GM18873 (cell line): ENCODE data around the gene MOB3A.
"Not testable (repeated sequence)": the region's sequence is repeated elsewhere in the genome, so short reads cannot be mapped to it uniquely, and the experiment has no call there.

Experiments
- ATAC-seq: cut with Tn5 transposase; IDR thresholded peaks from one replicate; pipeline ENCODE4 v1.9.1; 2021; ENCODE audit warnings: mild to moderate bottlenecking, moderate library complexity, moderate number of reproducible peaks; ENCODE audit not compliant: unreplicated experiment, low FRiP score

MOB3A gene

DNA sequence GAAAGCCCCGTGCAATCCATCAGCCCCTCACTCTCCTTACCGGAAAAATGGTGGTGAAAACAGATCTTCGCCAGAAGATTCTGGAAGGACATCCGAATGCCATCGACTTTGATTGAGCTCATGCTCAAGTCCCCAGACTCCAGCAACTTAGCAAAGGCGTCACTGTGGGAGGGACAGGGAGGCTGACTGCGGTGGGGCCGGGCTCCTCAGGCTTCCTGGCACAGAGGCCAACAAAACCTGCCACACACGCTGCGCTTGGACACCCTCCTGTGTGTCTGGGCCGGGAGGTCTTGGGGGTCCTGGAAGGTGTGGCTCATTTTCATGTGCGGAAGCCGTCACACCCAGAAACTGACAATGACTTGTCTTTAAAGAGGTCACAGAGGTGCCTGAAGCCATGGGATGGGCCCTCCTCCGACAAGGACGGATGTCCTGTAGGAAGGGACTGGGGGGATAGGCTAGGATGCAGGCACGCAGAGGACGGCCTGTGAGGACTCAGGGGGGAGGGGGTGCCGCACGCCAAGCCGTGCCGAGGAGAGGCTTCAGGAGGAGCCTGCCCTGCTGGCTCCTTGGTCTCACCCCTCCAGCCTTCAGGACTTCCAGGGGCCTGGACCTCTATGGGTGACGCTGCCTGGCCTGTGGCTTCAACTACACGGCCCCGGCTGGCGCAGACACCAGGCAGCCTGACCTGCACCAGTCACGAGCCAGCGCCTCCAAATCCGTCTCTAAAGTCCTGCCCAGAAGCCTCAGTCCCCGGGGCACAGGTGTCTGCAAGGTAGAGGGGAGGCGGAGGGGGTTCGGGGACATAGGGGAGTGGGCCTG, 13.1 kb upstream of the MOB3A start:
- no peak for ATAC-seq

- ATAC-seq: no peak
These were observed 12.3 kb upstream of the MOB3A start for GRCh38 chr19:2108251-2109016.

GRCh38 chr19:2103045-2103707, 7.0 kb upstream of the MOB3A start:
- no peak for ATAC-seq

DNA sequence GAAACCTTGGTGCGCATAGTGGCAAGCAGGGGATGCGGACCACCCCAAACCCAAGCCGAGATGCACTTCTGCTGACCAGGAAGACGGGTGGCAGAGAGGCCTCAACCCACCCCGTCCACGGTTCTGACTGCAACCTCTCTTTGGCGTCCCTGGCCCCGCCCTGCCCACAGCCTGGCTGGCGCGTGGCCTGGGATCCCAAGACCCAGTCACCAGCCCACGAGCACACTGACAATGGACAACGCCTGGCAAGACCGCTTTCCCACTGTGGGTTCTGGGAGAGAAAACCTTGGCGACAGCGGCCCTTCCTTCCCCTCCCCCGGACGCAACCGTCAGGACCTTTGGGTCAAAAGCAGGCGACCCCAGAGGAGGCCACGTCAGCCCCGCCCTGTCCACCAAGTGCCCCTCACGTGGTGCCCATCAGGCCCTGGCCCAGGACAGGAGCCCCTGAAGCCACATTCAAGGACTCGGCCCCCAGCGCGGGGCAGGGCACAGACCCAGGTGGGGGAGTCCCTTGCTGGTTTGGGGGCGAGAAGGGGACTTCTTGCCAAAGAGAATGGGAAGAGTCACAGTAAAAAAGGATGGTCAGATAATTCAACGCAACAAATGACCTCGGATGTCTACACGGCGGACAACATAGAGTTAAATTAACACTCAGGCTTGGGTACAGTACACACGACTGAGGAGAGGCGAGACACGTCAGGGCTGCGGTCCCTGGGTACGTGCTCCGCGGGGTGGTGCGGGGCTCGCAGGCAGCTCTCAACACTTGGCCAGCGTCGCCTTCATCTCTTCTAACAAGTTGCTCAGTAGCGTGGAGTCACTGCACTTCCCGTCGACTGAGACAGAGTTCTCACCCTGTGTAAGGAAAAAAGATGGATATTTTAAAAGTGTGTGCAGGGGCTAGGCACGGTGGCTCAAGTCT, 5.5 kb upstream of the MOB3A start:
- ATAC-seq: no peak

DNA sequence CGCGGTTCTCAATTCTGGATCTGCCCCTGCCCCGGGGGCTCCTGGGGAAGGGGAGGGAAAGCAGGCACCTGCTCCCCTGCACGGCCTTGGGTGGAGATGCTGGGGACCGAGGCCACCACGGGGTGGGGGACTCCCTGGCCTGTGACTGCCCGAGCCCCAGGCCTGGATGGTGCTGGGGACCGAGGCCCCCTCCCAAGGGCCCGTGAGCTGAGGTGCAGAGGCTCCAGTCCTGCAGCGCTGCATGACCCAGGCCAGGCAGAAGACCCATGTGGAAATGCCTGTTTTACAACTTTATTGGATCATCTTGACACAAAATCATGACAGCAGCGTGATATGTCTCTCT, 4.6 kb upstream of the MOB3A start:
- no peak for ATAC-seq

DNA sequence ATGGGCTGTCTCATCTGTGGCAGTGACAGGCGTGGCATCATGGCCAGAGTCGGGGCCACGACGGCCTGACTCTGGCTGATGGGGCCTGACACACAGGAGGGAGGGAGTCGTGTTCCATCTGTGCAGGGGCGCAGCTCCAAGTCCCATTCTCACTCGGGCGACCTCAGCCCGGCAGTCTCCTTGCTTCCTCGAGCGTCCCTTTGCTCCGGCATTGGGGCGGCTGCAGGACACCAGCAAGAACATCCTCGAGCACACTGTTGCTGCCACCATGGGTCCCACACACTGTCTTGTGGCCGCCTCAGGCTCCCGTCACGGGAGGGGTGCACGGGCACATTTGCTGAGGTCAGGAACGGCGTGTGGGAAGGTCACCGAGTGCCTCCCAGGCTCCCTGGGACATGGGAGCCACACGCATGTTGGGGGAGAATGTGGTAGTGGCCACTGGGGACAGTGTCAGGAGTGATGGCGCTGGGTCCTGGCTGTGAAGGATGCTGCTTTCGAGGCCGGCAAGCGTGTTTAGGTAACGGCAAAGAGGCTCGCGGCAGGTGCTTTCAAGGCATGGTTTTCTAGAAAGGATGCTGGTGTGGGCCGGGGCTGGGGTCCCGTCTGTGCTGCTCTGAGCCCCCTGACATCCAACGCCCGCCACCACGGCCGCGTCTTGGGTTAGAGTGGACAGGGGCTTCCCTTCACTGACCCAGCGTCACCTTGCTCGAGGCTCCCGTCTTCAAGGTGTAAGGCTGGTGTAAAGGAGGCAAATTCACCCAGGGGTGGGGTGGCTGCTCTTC, 4.0 kb upstream of the MOB3A start:
- no peak for ATAC-seq

DNA sequence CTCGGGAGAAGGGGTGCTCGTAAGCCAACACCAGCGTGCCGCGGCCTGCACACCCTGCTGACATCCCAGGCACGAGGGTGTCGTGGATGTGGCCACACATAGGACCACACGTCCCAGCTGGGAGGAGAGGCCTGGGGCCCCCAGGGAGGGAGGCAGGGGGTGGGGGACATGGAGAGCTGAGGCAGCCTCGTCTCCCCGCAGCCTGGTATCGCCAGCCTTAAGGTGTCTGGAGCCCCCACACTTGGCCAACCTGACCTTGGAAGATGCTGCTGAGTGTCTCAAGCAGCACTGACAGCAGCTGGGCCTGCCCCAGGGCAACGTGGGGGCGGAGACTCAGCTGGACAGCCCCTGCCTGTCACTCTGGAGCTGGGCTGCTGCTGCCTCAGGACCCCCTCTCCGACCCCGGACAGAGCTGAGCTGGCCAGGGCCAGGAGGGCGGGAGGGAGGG, 3.0 kb upstream of the MOB3A start:
- no peak for ATAC-seq

- ATAC-seq: no peak
These were observed 1.8 kb upstream of the MOB3A start for GRCh38 chr19:2097886-2098327.

- ATAC-seq: no peak
These were observed 1.2 kb upstream of the MOB3A start for GRCh38 chr19:2097203-2097885.

DNA sequence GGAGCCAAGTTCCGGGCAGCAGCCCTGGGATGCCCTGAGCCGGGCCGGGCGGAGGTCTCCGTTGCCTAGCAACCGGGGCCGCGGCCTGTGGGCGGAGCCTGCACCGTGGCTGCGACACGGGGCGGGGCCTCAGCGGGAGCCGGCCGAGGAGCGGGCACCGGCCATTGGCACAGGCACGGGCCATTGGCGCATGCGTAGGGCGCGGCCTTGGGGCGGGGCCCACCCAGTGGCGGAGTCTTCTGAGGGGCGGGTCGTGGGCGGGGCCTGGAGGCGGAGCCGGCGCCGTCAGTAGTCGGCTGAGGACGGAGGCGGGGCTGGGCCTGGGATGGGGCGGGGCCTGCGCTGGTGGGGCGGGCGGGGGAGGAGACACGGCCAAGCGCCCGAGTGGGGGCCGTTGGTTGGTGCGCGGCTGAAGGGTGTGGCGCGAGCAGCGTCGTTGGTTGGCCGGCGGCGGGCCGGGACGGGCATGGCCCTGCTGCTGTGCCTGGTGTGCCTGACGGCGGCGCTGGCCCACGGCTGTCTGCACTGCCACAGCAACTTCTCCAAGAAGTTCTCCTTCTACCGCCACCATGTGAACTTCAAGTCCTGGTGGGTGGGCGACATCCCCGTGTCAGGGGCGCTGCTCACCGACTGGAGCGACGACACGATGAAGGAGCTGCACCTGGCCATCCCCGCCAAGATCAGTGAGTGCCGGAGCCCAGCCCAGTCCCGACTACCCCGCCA, 515 bp upstream of the MOB3A start, which contains the start of gene IZUMO4:
Gene IZUMO4, plus strand, starts transcription at position 436 of the 723 bp plus-strand sequence. Its CDS starts 31 bp downstream, at position 467.
- ATAC-seq: peak; percentile 48

DNA sequence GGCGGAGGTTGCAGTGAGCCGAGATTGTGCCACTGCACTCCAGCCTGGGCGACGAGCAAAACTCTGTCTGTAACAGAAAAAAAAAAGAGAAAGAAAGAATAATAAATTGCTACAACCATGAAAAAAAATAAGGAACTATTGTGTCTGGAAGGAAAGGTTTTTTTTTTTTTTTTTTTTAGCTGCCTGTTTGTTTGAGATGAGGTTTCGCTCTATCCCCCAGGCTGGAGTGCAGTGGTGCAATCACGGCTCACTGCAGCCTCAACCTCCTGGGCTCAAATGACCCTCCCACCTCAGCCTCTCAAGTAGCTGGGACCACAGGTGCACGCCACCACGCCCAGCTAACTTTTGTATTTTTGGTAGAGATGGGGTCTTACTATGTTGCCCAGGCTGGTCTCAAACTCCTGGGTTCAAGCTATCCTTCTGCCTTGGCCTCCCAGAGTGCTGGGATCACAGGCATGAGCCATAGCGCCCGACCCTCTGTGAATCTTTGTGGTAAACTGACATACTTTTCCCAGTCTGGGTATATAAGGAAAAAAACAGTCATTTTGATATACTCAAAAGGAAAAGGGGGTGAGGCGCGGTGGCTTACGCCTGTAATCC, 4.1 kb downstream of the MOB3A start:
- ATAC-seq: not testable (repeated sequence)

DNA sequence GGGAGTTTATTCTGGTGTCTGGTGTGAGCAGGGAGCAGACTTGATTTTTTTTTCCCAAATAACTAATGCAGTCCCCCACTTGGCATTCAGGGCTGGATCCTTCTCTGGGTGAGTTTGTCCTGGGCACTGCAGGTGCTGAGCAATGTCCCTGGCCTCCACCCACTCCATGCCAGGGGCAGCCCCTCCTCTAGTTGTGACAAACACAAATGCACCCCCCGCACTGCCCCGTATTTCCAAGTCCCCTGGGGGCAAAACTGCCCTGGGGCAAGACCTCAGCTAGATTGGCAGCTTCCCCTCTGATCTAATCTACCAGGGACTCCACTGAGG, 6.4 kb downstream of the MOB3A start:
- no peak for ATAC-seq

GRCh38 chr19:2089001-2089711, 7.0 kb downstream of the MOB3A start:
- ATAC-seq: no peak

DNA sequence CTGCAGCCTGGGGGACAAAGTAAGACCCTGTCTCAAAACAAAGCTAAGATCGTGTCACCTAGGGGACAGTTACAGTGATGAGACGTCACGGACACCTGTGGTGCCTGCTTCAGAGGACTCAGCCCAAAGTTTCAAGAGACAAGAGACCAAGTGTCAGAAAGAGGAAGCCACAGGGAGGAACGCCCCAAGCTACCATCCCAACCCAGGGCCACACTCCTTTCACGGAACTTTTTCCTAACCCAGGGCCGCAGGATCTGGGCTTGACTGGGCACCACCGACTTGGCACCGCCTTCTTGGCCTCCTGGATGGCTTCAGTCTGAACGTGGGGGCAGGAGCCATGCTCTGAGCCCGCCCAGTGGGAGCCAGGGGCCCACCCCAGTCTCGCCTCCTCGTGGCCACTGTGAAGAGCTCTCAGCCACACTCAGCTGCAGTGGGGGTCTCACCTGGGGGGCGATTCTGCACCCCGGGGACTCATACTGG, 8.5 kb downstream of the MOB3A start:
- ATAC-seq: peak; percentile 17

- ATAC-seq: peak; percentile 22
These were observed 9.2 kb downstream of the MOB3A start for GRCh38 chr19:2086695-2087620.
